ENCODE data around the gene PSMA7.
"Not testable (repeated sequence)": the region's sequence is repeated elsewhere in the genome, so short reads cannot be mapped to it uniquely, and the experiment has no call there.

The PSMA7 gene

DNA sequence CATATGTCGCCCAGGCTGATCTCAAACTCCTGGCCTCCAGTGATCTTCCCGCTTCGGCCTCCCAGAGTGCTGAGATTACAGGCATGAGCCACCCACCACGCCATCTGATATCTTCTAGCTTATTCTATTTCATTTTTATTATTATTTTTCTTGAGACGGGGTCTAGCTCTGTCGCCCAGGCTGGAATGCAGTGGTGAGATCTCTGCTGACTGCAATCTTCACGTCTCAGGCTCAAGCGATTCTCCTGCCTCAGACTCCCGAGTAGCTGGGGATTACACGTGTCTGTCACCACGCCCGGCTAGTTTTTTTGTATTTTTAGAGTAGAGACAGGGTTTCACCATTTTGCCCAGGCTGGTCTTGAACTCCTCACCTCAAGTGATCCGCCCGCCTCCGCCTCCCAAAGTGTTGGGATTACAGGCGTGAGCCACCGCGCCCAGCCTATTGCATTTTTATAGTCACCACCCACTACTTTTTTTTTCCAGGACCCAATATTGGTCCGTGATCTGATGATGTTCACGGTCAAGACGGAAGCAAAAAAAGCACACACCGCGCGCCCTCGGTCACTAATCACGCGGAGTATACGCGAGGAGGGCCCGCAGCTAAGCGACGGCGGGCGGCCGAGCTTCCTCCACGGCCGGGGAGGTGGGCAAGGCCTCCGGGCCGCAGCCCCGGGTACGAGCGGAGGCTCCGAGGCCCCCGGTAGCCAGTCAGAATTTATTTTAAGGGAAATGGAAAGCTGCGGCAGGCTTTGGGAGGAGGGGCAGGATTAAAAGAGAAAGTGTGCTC lies 22.0 kb downstream of the PSMA7 start:
- Histone ChIP-seq H3K4me1 (ENCODE audit: control insufficient read depth, insufficient read depth, low read length) (peaks cover 13% of the 10 kb centered on the region), H3K4me3 (ENCODE audit: low read length) (peak overlapping the region; percentile 90), H3K9me3 (ENCODE audit: control insufficient read depth, low read length) (no peaks in the 10 kb centered on the region), H3K36me3 (ENCODE audit: control insufficient read depth, insufficient read depth, low read length, severe bottlenecking) (peaks cover 11% of the 10 kb centered on the region), H3K9ac (ENCODE audit: low read length) (peak overlapping the region; percentile 87), H3K27me3 (replicated peaks; ENCODE audit: control insufficient read depth, insufficient read depth, low read length) (peaks cover 31% of the 10 kb centered on the region)
- DNase-seq (ENCODE audit: low read depth): peak; percentile 72

DNA sequence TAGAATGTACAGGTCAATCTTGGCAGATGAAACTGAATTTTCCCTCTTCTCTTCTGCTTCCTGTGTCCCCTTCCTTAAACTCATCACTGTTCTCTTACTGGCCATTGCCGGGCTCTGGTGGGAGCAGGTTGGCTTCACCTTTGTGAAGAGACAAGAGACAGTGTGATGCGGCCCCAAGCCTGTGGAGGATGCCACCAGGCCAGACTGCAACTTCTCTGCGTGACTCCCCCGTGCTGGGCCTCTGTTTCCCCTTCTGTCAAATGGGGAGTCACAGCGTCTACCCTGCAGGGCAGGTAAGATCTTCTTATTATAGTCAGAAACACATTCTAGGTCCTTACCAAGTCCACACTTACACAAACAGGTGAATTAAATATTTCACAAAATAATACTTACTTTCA lies 22.8 kb downstream of the PSMA7 start:
- Histone ChIP-seq H3K4me3 (ENCODE audit: low read length) (no peak overlapping the region), H3K4me1 (ENCODE audit: control insufficient read depth, insufficient read depth, low read length) (peaks cover 13% of the 10 kb centered on the region), H3K9ac (ENCODE audit: low read length) (no peak overlapping the region), H3K9me3 (ENCODE audit: control insufficient read depth, low read length) (no peaks in the 10 kb centered on the region), H3K27me3 (replicated peaks; ENCODE audit: control insufficient read depth, insufficient read depth, low read length) (peaks cover 31% of the 10 kb centered on the region), H3K36me3 (ENCODE audit: control insufficient read depth, insufficient read depth, low read length, severe bottlenecking) (peaks cover 5% of the 10 kb centered on the region)
- no peak for DNase-seq (ENCODE audit: low read depth)

- peaks cover 13% of the 10 kb centered on the region for H3K4me1 ChIP-seq (ENCODE audit: control insufficient read depth, insufficient read depth, low read length)
- DNase-seq (ENCODE audit: low read depth): no peak
- no peak overlapping the region for H3K9ac ChIP-seq (ENCODE audit: low read length)
- H3K9me3 ChIP-seq (ENCODE audit: control insufficient read depth, low read length): no peaks in the 10 kb centered on the region
- no peak overlapping the region for H3K4me3 ChIP-seq (ENCODE audit: low read length)
- no peaks in the 10 kb centered on the region for H3K36me3 ChIP-seq (ENCODE audit: control insufficient read depth, insufficient read depth, low read length, severe bottlenecking)
- H3K27me3 ChIP-seq (replicated peaks; ENCODE audit: control insufficient read depth, insufficient read depth, low read length): peaks cover 35% of the 10 kb centered on the region
Measured at GRCh38 chr20:62119591-62120364, 23.4 kb downstream of the PSMA7 start.

DNA sequence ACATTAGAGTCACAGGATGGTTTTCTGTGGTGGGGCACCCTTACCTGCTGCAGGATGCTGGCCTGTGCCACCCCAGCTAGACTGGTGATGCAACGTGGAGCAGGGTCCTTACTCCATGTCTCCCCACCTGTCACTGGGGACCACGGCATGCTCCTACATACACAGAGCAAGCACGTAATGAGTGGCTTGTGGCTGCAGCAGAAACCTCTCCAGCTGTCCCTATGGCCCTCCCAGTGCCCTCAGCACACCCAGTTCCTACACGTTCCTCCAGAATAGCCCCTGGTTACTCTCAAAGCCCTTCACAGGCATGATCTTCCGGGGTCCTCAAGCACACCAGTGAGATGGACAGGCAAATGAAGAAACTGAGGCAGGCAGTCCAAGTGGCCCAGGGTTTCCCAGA lies 24.1 kb downstream of the PSMA7 start:
- no peak for DNase-seq (ENCODE audit: low read depth)
- H3K9ac ChIP-seq (ENCODE audit: low read length): no peak overlapping the region
- H3K36me3 ChIP-seq (ENCODE audit: control insufficient read depth, insufficient read depth, low read length, severe bottlenecking): no peaks in the 10 kb centered on the region
- H3K9me3 ChIP-seq (ENCODE audit: control insufficient read depth, low read length): no peaks in the 10 kb centered on the region
- H3K4me3 ChIP-seq (ENCODE audit: low read length): no peak overlapping the region
- peaks cover 11% of the 10 kb centered on the region for H3K4me1 ChIP-seq (ENCODE audit: control insufficient read depth, insufficient read depth, low read length)
- H3K27me3 ChIP-seq (replicated peaks; ENCODE audit: control insufficient read depth, insufficient read depth, low read length): peaks cover 37% of the 10 kb centered on the region

- peaks cover under 1% of the 10 kb centered on the region for H3K9me3 ChIP-seq (ENCODE audit: control insufficient read depth, low read length)
- peaks cover 3% of the 10 kb centered on the region for H3K4me1 ChIP-seq (ENCODE audit: control insufficient read depth, insufficient read depth, low read length)
- H3K4me3 ChIP-seq (ENCODE audit: low read length): no peak overlapping the region
- no peaks in the 10 kb centered on the region for H3K36me3 ChIP-seq (ENCODE audit: control insufficient read depth, insufficient read depth, low read length, severe bottlenecking)
- H3K9ac ChIP-seq (ENCODE audit: low read length): no peak overlapping the region
- no peak for DNase-seq (ENCODE audit: low read depth)
- peaks cover 37% of the 10 kb centered on the region for H3K27me3 ChIP-seq (replicated peaks; ENCODE audit: control insufficient read depth, insufficient read depth, low read length)
Measured at GRCh38 chr20:62118113-62119043, 24.8 kb downstream of the PSMA7 start.

- peaks cover 7% of the 10 kb centered on the region for H3K9me3 ChIP-seq (ENCODE audit: control insufficient read depth, low read length)
- H3K4me1 ChIP-seq (ENCODE audit: control insufficient read depth, insufficient read depth, low read length): peaks cover 2% of the 10 kb centered on the region
- H3K4me3 ChIP-seq (ENCODE audit: low read length): no peak overlapping the region
- DNase-seq (ENCODE audit: low read depth): no peak
- H3K27me3 ChIP-seq (replicated peaks; ENCODE audit: control insufficient read depth, insufficient read depth, low read length): peaks cover 37% of the 10 kb centered on the region
- H3K36me3 ChIP-seq (ENCODE audit: control insufficient read depth, insufficient read depth, low read length, severe bottlenecking): no peaks in the 10 kb centered on the region
- H3K9ac ChIP-seq (ENCODE audit: low read length): no peak overlapping the region
Measured at GRCh38 chr20:62117658-62118057, 25.5 kb downstream of the PSMA7 start.

DNA sequence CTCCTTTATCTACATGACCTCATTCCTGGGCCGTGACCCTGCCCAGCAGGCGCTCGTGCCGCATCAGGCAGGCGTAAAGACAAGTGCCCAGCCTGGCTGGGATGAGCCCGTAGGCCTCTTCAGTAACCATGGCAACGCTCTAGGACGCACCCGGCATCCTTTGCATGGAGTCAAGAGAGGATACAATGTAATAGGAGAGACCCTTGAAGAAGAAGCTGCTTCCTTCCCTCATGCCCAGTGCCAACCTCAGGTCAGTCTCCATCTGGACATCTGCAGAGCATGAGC lies 25.9 kb downstream of the PSMA7 start:
- no peak for DNase-seq (ENCODE audit: low read depth)
- H3K36me3 ChIP-seq (ENCODE audit: control insufficient read depth, insufficient read depth, low read length, severe bottlenecking): no peaks in the 10 kb centered on the region
- H3K27me3 ChIP-seq (replicated peaks; ENCODE audit: control insufficient read depth, insufficient read depth, low read length): peaks cover 37% of the 10 kb centered on the region
- H3K4me3 ChIP-seq (ENCODE audit: low read length): no peak overlapping the region
- peaks cover 2% of the 10 kb centered on the region for H3K4me1 ChIP-seq (ENCODE audit: control insufficient read depth, insufficient read depth, low read length)
- peaks cover 11% of the 10 kb centered on the region for H3K9me3 ChIP-seq (ENCODE audit: control insufficient read depth, low read length)
- no peak overlapping the region for H3K9ac ChIP-seq (ENCODE audit: low read length)

DNA sequence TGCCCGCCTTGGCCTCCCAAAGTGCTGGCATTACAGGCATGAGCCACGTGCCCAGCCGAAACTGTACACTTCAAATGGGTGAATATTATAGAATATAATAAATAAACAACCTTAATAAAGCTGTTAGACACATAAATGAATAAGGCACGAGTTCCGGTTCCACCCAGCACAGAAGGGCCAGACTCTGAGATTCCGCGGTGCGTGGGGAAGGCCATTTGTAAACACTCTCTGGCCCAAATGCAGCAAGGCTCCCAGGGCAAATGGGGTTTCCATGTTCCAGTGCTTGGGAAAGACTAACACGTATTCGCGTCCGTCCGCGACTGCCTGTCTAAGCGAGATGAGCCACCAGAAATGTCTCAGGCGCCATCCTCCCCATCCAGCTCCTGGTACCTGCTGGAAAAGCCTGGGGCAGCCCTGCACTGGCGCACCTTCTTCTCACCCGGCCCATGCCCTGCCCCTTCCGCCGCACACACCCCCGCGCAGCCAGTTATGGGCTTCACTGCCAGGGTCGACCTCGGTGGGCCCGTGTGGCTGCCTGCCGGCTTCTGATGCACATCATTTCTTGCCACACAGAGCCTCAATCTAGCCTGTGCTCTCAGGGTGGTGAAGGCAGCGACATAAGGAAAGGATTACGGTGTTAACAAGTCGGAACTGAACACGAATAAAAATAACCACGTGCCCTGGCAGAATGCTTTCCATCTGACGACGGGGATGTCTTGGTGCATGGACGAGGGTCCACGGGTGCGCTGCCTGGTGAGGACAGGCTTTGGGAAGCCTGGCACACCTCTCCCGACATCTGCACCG lies 26.4 kb downstream of the PSMA7 start:
- Histone ChIP-seq H3K4me3 (ENCODE audit: low read length) (no peak overlapping the region), H3K4me1 (ENCODE audit: control insufficient read depth, insufficient read depth, low read length) (peaks cover 2% of the 10 kb centered on the region), H3K9ac (ENCODE audit: low read length) (no peak overlapping the region), H3K9me3 (ENCODE audit: control insufficient read depth, low read length) (peaks cover 14% of the 10 kb centered on the region), H3K36me3 (ENCODE audit: control insufficient read depth, insufficient read depth, low read length, severe bottlenecking) (no peaks in the 10 kb centered on the region), H3K27me3 (replicated peaks; ENCODE audit: control insufficient read depth, insufficient read depth, low read length) (peaks cover 37% of the 10 kb centered on the region)
- no peak for DNase-seq (ENCODE audit: low read depth)

GRCh38 chr20:62115800-62116407 lies 27.3 kb downstream of the PSMA7 start:
- H3K4me3 ChIP-seq (ENCODE audit: low read length); H3K9ac ChIP-seq (ENCODE audit: low read length); H3K36me3 ChIP-seq (ENCODE audit: control insufficient read depth, insufficient read depth, low read length, severe bottlenecking); DNase-seq (ENCODE audit: low read depth); H3K4me1 ChIP-seq (ENCODE audit: control insufficient read depth, insufficient read depth, low read length): not testable (repeated sequence)
- peaks cover 17% of the 10 kb centered on the region for H3K9me3 ChIP-seq (ENCODE audit: control insufficient read depth, low read length)
- peaks cover 37% of the 10 kb centered on the region for H3K27me3 ChIP-seq (replicated peaks; ENCODE audit: control insufficient read depth, insufficient read depth, low read length)

GRCh38 chr20:62114894-62115293 lies 28.3 kb downstream of the PSMA7 start:
- no peak overlapping the region for H3K4me3 ChIP-seq (ENCODE audit: low read length)
- H3K9ac ChIP-seq (ENCODE audit: low read length): no peak overlapping the region
- H3K4me1 ChIP-seq (ENCODE audit: control insufficient read depth, insufficient read depth, low read length): no peaks in the 10 kb centered on the region
- peaks cover 22% of the 10 kb centered on the region for H3K9me3 ChIP-seq (ENCODE audit: control insufficient read depth, low read length)
- H3K27me3 ChIP-seq (replicated peaks; ENCODE audit: control insufficient read depth, insufficient read depth, low read length): peaks cover 37% of the 10 kb centered on the region
- H3K36me3 ChIP-seq (ENCODE audit: control insufficient read depth, insufficient read depth, low read length, severe bottlenecking): no peaks in the 10 kb centered on the region
- no peak for DNase-seq (ENCODE audit: low read depth)

All from adipocyte (in vitro differentiated cells).